ENCODE results near the gene ATXN7. TPM values are rescaled to one million over a fixed set of nuclear protein-coding genes. Genes with fewer than 3 reads are reported as not detected.
A peak's percentile ranks its signal among the peaks of the same experiment; 100 is the strongest.

ATXN7 gene
- total RNA-seq, 1 donor from 2014 or later = 6.9 TPM

DNA sequence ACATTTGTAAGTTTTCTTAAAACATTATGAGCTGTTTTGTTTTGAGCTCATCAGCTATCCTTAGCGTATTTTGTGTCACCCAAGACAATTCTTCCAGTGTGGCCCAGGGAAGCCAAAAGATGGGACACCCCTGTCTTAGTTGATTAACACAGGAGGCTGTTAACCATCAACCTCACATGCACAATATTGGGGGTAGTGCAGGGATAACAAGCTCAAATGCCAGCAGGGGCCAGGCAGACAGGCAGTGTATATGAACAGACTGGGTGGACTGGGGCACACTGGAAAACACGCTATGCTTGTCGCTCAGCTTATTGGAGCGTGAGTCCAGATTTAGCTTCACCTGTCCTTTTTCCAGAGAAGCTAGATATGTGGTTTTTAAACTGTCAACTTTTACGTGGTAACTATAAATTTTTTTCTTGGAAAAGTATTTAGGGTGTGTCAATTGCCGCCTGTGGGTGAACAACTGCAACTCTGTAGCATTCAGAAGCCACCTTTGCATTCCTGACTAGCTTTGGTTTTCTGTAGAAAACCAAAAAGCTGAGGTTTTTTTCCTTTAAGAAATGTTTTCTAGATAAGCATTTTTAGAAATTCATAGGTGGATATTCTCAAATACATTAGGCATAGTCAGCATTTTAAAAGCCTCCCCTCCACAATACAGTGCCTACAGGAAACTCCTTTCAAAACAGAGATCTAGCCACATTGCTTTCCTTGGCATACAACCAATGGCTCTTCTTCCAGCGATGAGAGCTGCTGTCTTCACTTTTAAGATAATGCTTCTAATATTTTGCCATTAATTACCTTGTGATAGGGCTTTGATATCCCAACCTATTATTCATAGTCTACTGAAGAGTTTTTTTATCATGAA lies 145.1 kb downstream of the ATXN7 start:
- FAIRE-seq (no peak), DNase-seq (ENCODE audit: low spot score in 2 of 2) (no peak)

GRCh38 chr3:64009528-64009927 lies 145.9 kb downstream of the ATXN7 start:
- FAIRE-seq (no peak), DNase-seq (ENCODE audit: low spot score in 2 of 2) (no peak)

- DNase-seq (ENCODE audit: low spot score in 2 of 2) (no peak), FAIRE-seq (no peak)
Measured at GRCh38 chr3:64010199-64010598, 146.5 kb downstream of the ATXN7 start.

DNA sequence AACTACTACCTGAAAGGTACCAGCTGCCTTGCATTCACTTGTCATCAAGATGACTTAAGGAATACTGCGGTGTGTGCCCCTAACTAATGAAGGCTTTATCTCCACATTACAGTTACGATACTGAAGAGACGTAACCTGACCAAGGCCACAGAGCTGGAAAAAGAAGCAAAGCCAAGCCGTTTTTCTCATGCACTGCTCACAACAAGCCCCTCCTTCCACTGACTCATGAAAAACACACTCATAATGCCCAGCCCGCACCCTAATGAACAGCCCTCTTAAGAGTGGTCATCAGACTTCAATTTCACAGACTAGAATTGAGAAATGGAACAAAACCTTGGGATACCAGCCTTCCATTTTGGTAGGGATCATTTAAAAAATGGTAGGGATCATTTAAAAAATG lies 148.0 kb downstream of the ATXN7 start:
- DNase-seq (ENCODE audit: low spot score in 2 of 2) (no peak), FAIRE-seq (no peak)

- no peak for DNase-seq (ENCODE audit: low spot score in 2 of 2)
- no peak for FAIRE-seq
Measured at GRCh38 chr3:64016941-64017620, 153.4 kb downstream of the ATXN7 start.

GRCh38 chr3:64019271-64019670 lies 155.6 kb downstream of the ATXN7 start:
- FAIRE-seq = no peak
- no peak for DNase-seq (ENCODE audit: low spot score in 2 of 2)

GRCh38 chr3:64019879-64020278 lies 156.2 kb downstream of the ATXN7 start:
- no peak for FAIRE-seq

DNA sequence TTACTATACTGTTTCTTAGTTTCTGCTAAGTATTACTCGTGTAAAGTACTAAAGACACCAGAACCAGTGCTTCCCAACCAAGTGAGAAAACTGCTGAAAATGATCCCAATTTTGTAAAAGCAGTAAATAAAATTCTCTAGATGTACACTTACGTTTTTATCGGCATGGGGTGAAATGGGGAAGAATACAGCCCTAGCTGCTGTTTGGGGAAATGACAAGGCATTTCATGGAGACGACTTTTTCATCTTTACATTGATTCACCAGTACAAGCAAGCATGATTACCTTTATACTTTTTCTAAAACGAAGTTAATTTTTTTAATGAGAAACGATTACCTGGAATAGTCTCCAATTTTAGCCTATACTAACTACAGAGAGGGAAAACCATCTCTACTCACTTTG lies 158.3 kb downstream of the ATXN7 start:
- DNase-seq (ENCODE audit: low spot score in 2 of 2) (no peak), FAIRE-seq (no peak)

More at GRCh38 chr3:64019879-64020278, 156.2 kb downstream of the ATXN7 start:
- DNase-seq (ENCODE audit: low spot score in 2 of 2) = no peak

DNA sequence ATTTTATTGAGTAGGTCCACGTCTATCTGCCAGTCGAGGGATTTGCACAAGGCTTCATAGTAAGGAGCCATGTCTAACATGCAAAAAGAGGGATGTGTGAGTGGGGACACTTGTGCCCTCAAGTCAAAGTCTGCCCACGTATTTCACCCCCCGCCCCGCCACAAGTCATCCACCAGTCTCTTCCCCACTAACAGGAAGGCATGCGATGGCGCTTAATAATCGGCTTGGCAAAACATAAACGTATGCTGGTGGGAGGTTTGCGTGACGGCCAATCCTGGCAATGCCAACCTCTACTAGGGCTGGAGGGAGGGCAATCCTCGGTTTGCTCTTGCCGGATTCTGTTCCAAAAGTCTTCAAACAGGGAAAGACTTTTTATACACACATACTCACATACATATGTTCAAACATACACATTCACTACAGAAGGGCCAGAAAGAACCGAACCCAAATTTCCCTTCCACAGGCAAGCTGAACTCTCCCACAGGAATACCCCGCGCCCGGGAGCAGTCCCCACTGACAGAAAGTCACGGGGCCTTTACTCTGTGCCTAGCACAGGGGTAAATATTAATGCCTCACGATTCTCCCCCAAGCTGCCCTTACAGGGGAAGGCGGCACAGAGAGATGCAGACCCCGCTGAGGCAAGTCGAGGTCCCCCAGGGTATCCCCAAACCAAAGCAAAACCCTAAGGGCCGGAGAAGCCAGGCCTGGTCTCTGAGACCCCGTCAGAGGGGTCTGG lies 159.0 kb downstream of the ATXN7 start:
- no peak for DNase-seq (ENCODE audit: low spot score in 2 of 2)
- FAIRE-seq = no peak

DNA sequence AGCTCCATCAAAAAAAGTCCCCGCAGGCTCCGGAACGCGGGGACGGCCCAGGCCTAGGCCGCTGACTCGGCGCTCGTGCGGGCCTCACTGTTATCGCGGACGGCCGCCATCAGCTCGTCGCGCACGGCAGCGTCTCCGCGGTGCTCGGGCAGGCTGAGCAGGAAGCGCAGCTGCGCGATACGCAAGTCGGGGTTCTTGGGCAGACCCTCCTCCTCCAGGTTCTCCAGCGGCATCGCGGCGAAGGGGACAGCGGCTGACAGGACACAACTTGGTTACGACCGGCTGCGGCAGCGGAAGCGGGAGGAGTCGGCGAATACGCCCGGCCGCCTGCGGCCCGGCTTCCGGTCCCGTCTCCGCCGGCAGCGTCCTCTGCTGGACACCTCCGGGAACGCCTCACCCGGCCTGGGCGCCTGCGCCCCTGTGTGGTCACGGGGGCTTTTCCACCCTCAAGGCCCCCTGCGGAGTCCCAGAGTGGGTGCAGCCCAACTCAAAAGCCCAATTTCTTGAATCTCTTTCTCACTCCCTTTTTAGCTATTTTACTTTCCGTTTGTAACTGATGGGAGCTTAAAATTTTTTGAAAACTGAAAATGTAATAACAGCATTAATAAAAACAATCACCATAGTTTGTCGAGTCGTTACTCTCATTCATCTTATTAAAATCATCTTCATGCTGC lies 159.7 kb downstream of the ATXN7 start, which contains the start of gene PSMD6:
Gene PSMD6 (minus strand): TSS at position 308 of the 674 bp plus-strand sequence. CDS start 75 bp downstream, at position 233.
- DNase-seq (ENCODE audit: low spot score in 2 of 2) = peak; percentile 71 to 78
- no peak for FAIRE-seq

DNA sequence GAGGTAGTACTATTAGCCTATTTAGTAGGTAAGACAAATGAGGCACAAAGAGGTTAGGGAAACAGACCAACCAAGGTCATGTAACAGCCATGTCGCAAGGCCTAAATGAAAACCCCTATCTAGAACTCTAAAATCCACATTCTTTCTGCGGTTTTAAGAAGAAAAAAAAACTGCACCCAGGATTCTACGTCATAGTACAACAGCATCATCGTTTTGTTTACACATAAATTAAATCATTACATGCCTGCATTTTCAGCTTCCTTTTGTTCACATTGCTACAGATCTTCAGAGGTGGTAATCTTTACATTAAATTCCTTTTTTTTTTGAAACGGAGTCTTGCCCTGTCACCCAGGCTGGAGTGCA lies 160.2 kb downstream of the ATXN7 start:
- DNase-seq (ENCODE audit: low spot score in 2 of 2) (no peak), FAIRE-seq (no peak)

DNA sequence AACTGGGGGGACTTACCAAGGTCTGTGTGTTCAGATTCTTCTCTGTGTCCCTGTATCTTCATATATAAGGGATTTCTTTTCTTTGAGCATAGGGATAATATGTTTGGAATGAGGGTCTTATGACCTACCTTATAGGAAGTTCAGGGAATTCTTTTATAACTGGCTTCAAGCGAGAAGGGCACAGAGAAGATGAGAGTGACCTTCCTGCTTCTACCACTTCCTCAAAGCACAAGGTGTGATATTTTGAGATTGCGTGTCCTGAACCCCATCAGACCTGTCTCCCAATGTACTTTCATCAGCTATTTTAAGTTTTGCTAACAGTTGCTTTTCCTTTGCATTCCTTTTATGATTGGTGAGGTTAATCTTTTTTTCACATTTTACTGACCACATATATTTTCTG lies 162.7 kb downstream of the ATXN7 start:
- DNase-seq (ENCODE audit: low spot score in 2 of 2) (no peak), FAIRE-seq (no peak)

GRCh38 chr3:64027658-64028057 lies 164.0 kb downstream of the ATXN7 start:
- DNase-seq (ENCODE audit: low spot score in 2 of 2) = no peak
- no peak for FAIRE-seq

- DNase-seq (ENCODE audit: low spot score in 2 of 2) (no peak), FAIRE-seq (no peak)
Measured at GRCh38 chr3:64028754-64029153, 165.1 kb downstream of the ATXN7 start.

- no peak for FAIRE-seq
- no peak for DNase-seq (ENCODE audit: low spot score in 2 of 2)
Measured at GRCh38 chr3:64029287-64029686, 165.6 kb downstream of the ATXN7 start.

DNA sequence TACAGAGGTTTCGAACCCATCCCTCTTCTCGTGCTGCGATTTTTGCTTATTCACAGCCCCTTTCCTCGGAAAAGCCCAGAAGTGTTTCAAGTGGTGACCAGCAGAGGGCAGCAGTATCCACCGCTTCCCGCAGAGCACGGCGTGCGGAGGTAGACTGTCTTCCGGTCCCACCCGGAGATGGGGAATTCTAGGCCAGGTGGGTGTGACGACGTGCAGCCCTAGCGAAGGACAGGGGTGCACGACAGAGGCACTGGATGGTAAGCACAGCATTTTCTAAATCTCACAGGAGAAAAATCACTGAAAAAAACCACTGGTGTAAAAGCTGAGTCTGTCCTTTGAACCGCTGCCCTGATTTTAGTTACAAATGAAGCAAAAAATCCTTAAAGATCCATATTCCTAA lies 167.1 kb downstream of the ATXN7 start:
- FAIRE-seq (no peak), DNase-seq (ENCODE audit: low spot score in 2 of 2) (peak; percentile 42 to 57)

DNA sequence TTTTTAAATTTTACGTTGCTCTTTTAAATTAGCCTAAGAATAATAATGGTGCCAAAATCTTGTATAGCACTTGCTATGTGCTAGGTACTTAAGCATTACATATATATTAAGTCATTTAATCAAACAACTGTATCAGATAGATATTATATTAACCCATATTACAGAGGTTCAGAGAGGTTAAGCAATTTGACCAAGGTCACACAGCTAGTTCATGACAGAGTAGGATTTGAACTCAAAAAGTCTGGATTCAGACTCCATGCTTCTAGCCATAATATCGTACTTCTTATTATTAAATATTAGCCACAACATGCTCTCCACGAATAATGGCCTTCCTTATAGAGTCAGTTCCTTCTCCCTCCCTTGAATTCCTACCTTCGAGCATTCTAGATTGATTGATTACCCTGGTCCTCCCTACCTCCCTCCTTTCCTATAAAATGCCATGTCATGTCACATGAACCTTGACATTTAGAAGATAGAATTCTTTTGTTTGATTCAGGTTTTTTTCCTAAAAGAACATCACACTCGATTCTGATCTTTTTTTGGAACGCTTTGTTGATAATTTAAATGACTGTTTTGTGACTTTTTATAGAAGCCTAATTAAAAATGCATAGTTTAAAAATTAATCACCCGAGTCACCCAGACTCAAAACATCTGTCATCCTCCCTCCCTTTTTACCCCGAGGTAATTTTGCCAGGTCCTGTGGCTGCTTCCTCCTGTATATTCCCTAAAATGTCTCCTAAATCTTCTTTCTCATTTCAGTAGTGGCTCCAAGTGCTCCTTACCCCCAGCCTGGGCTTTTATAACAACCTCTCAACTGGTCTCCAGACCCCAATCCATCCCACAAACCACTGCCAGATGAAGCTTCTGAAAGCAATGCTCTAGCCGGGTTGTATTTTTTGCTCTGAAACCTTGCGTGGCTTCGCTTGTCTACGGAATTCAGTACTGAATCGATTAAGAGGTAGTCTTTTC lies 168.2 kb downstream of the ATXN7 start:
- FAIRE-seq = no peak

GRCh38 chr3:64033069-64033468 lies 169.4 kb downstream of the ATXN7 start:
- FAIRE-seq = no peak
- no peak for DNase-seq (ENCODE audit: low spot score in 2 of 2)

More for the DNA sequence above, 168.2 kb downstream of the ATXN7 start:
- DNase-seq (ENCODE audit: low spot score in 2 of 2) = no peak

GRCh38 chr3:64037084-64037483 lies 173.4 kb downstream of the ATXN7 start:
- no peak for FAIRE-seq
- no peak for DNase-seq (ENCODE audit: low spot score in 2 of 2)
